MM.1S (cell line): ENCODE results near the gene GCK.

Source experiments
- DNase-seq: peaks from one replicate; pipeline ENCODE4 v3.0.0-alpha.2; 2015
- H2AFZ ChIP-seq: fragments of 300-600 bp; sonication (generic); 2 replicates; pipeline ENCODE4 v1.6.0; 2016; ENCODE audit warnings: antibody characterized with exemption, low read length
- H3F3A ChIP-seq: fragments of 300-600 bp; sonication (generic); 2 replicates; pipeline ENCODE4 v1.6.1; 2016; ENCODE audit warnings: mild to moderate bottlenecking, antibody characterized with exemption, low read length, moderate library complexity, mixed read lengths; ENCODE audit not compliant: insufficient read depth
- H3K27ac ChIP-seq: fragments of 300-600 bp; sonication (generic); 2 replicates; pipeline ENCODE4 v1.5.1; 2016; ENCODE audit warnings: mild to moderate bottlenecking, low read length
- H3K27me3 ChIP-seq: fragments of 300-600 bp; sonication (generic); replicated peaks from 2 replicates; pipeline ENCODE4 v1.6.0; 2016; ENCODE audit warnings: low read length; ENCODE audit not compliant: insufficient read depth
- H3K36me3 ChIP-seq: fragments of 300-600 bp; sonication (generic); replicated peaks from 2 replicates; pipeline ENCODE4 v1.6.1; 2016; ENCODE audit warnings: mild to moderate bottlenecking, low read length, mixed read lengths; ENCODE audit not compliant: insufficient read depth
- H3K4me1 ChIP-seq: fragments of 300-600 bp; sonication (generic); 2 replicates; pipeline ENCODE4 v1.6.1; 2016; ENCODE audit warnings: low read length, mixed read lengths
- H3K4me2 ChIP-seq: fragments of 300-600 bp; sonication (generic); 2 replicates; pipeline ENCODE4 v1.6.0; 2016; ENCODE audit warnings: low read depth, low read length
- H3K4me3 ChIP-seq: fragments of 300-600 bp; sonication (generic); 2 replicates; pipeline ENCODE4 v1.5.1; 2016; ENCODE audit warnings: low read length, mixed read lengths
- H3K79me2 ChIP-seq: fragments of 300-600 bp; sonication (generic); 2 replicates; pipeline ENCODE4 v1.6.1; 2016; ENCODE audit warnings: mixed run types, low read length, mixed read lengths
- H3K9ac ChIP-seq: fragments of 300-600 bp; sonication (generic); 2 replicates; pipeline ENCODE4 v1.6.1; 2016; ENCODE audit warnings: low read length, mixed read lengths
- H3K9me2 ChIP-seq: fragments of 300-600 bp; sonication (generic); replicated peaks from 2 replicates; pipeline ENCODE4 v1.6.1; 2016; ENCODE audit warnings: mild to moderate bottlenecking, low read length, mixed read lengths; ENCODE audit not compliant: insufficient read depth
- H3K9me3 ChIP-seq: fragments of 300-600 bp; sonication (generic); replicated peaks from 2 replicates; pipeline ENCODE4 v1.6.1; 2016; ENCODE audit warnings: mild to moderate bottlenecking, low read length, mixed read lengths; ENCODE audit not compliant: insufficient read depth
- H4K20me1 ChIP-seq: fragments of 300-600 bp; sonication (generic); 2 replicates; pipeline ENCODE4 v1.6.1; 2016; ENCODE audit warnings: mild to moderate bottlenecking, low read length, moderate library complexity, mixed read lengths; ENCODE audit not compliant: insufficient read depth
- CTCF ChIP-seq: fragments of 300-600 bp; sonication (generic); IDR thresholded peaks from 2 replicates; pipeline ENCODE4 v1.5.1; 2016; ENCODE audit warnings: antibody characterized with exemption, low read length, mixed read lengths
- EZH2 ChIP-seq: fragments of 300-600 bp; sonication (generic); optimal IDR thresholded peaks from 2 replicates; pipeline ENCODE3; 2017; ENCODE audit warnings: low read depth, mild to moderate bottlenecking, antibody characterized with exemption, low read length, mixed read lengths
- EZH2phosphoT487 ChIP-seq: fragments of 300-600 bp; sonication (generic); IDR thresholded peaks from 2 replicates; pipeline ENCODE4 v1.6.1; 2018; ENCODE audit warnings: antibody characterized with exemption, low read length

GCK gene

GRCh38 chr7:44107116-44107960, 81.9 kb downstream of the GCK start:
- DNase-seq = no peak
- Histone ChIP-seq H3K27me3 (peaks cover 14% of the 10 kb centered on the region), H3K4me1 (no peaks in the 10 kb centered on the region), H3K9me2 (no peaks in the 10 kb centered on the region), H4K20me1 (no peaks in the 10 kb centered on the region), H3K9ac (no peak overlapping the region), H3K4me2 (no peak overlapping the region), H3K36me3 (no peaks in the 10 kb centered on the region), H3K27ac (no peak overlapping the region), H2AFZ (no peak overlapping the region), H3F3A (no peaks in the 10 kb centered on the region), H3K79me2 (no peaks in the 10 kb centered on the region), H3K9me3 (no peaks in the 10 kb centered on the region), H3K4me3 (no peak overlapping the region)
- TF ChIP-seq EZH2 = no peak
- no peak for TF ChIP-seq EZH2phosphoT487
- TF ChIP-seq CTCF = no peak

GRCh38 chr7:44106311-44107065, 82.8 kb downstream of the GCK start:
- no peak overlapping the region for H3K4me2 ChIP-seq
- peaks cover 14% of the 10 kb centered on the region for H3K27me3 ChIP-seq
- no peak overlapping the region for H2AFZ ChIP-seq
- H3K27ac ChIP-seq = no peak overlapping the region
- no peak for TF ChIP-seq EZH2
- no peak for TF ChIP-seq EZH2phosphoT487
- no peak for TF ChIP-seq CTCF
- no peaks in the 10 kb centered on the region for H3K36me3 ChIP-seq
- DNase-seq = no peak
- H3K9me2 ChIP-seq = no peaks in the 10 kb centered on the region
- no peaks in the 10 kb centered on the region for H3F3A ChIP-seq
- no peak overlapping the region for H3K9ac ChIP-seq
- H3K4me3 ChIP-seq = no peak overlapping the region
- H3K4me1 ChIP-seq = no peaks in the 10 kb centered on the region
- no peaks in the 10 kb centered on the region for H3K79me2 ChIP-seq
- no peaks in the 10 kb centered on the region for H3K9me3 ChIP-seq
- no peaks in the 10 kb centered on the region for H4K20me1 ChIP-seq

- no peaks in the 10 kb centered on the region for H3K4me1 ChIP-seq
- no peak overlapping the region for H3K4me2 ChIP-seq
- no peak overlapping the region for H2AFZ ChIP-seq
- no peaks in the 10 kb centered on the region for H3K79me2 ChIP-seq
- no peak overlapping the region for H3K27ac ChIP-seq
- H3K9ac ChIP-seq = no peak overlapping the region
- peaks cover 14% of the 10 kb centered on the region for H3K27me3 ChIP-seq
- DNase-seq = no peak
- TF ChIP-seq EZH2 = no peak
- TF ChIP-seq EZH2phosphoT487 = no peak
- no peak for TF ChIP-seq CTCF
- H3K36me3 ChIP-seq = no peaks in the 10 kb centered on the region
- H4K20me1 ChIP-seq = no peaks in the 10 kb centered on the region
- no peaks in the 10 kb centered on the region for H3F3A ChIP-seq
- no peak overlapping the region for H3K4me3 ChIP-seq
- no peaks in the 10 kb centered on the region for H3K9me2 ChIP-seq
- H3K9me3 ChIP-seq = no peaks in the 10 kb centered on the region
These were observed 83.4 kb downstream of the GCK start for GRCh38 chr7:44105832-44106231.
